K562 (cell line): ENCODE data around the gene SENP7. TPM values are rescaled to one million over a fixed set of nuclear protein-coding genes. Genes with fewer than 3 reads are reported as not detected.

Experiments
- ATAC-seq: fragments of 200-7000 bp; cut with Tn5 transposase; 3 replicates; pipeline ENCODE4 v1.9.1; 2020; ENCODE audit warnings: moderate library complexity
- BruUV-seq: library from RNA; stranded (reverse); fragments of 400-500 nt; replicated peaks from 2 replicates; lab custom pipeline; 2021; lab: Mats Ljungman, UMichigan
- CTCF ChIA-PET: fragments of 300-600 bp; formaldehyde crosslinking; extraction: SDS; loops from one replicate; lab custom pipeline; 2021; ENCODE audit warnings: low intra/inter-chr PET ratio; lab: Yijun Ruan, JAX
- POLR2A ChIA-PET: fragments of 300-600, 350-650 bp; sonication (Branson Sonifier 250); formaldehyde crosslinking; extraction: SDS; loops from one replicate; lab custom pipeline; 2021; ENCODE audit warnings: antibody characterized with exemption, inconsistent platforms; lab: Yijun Ruan, JAX
- DNase-seq, 4 experiments: peaks; one replicate each; pipeline versions ENCODE4 v3.0.0 to v3.0.0-alpha.2; 2011 to 2018; ENCODE audit warnings: low spot score in 3 of 4, mixed read lengths in 3 of 4; ENCODE audit errors: extremely low read depth in 1 of 4
- FAIRE-seq: peaks from 2 replicates; lab custom pipeline; 2011; peaks lifted over from hg19 to GRCh38; lab: Jason Lieb, UNC
- H2AFZ ChIP-seq: 2 replicates; pipeline ENCODE4 v1.6.0; 2011; ENCODE audit warnings: low read depth, low read length, control low read depth, inconsistent platforms
- H3K27ac ChIP-seq: fragments of 200-600 bp; 3 replicates; pipeline ENCODE4 v1.8.0; 2011; ENCODE audit warnings: low read depth, mild to moderate bottlenecking, control low read depth, inconsistent platforms, low read length, moderate library complexity, mixed read lengths; ENCODE audit errors: extremely low read depth
- H3K27me3 ChIP-seq, 2 experiments: fragments of 300-600 bp in 1 of 2; 2 replicates in 1 of 2; 3 replicates in 1 of 2; pipeline versions ENCODE4 v1.6.0 to v1.8.0; 2011; ENCODE audit warnings: inconsistent platforms in 2 of 2, low read length in 2 of 2, mild to moderate bottlenecking in 1 of 2, mixed read lengths in 1 of 2, moderate library complexity in 1 of 2; ENCODE audit not compliant: control insufficient read depth in 2 of 2, insufficient read depth in 2 of 2
- H3K36me3 ChIP-seq: fragments of 300-600 bp; 3 replicates; pipeline ENCODE4 v1.8.0; 2011; ENCODE audit warnings: mild to moderate bottlenecking, low read length, inconsistent platforms; ENCODE audit not compliant: control insufficient read depth, insufficient read depth
- H3K4me1 ChIP-seq, 2 experiments: fragments of 200-600 bp in 1 of 2; replicated peaks in 1 of 2; 2 replicates in 1 of 2; 3 replicates in 1 of 2; pipeline versions ENCODE4 v1.5.1 to v1.8.0; 2011; ENCODE audit warnings: inconsistent platforms in 2 of 2, low read length in 2 of 2, mild to moderate bottlenecking in 1 of 2, mixed read lengths in 1 of 2, moderate library complexity in 1 of 2; ENCODE audit not compliant: control insufficient read depth in 2 of 2, insufficient read depth in 2 of 2
- H3K4me2 ChIP-seq: 2 replicates; pipeline ENCODE4 v1.6.1; 2011; ENCODE audit warnings: low read length, control low read depth, inconsistent platforms, mixed read lengths; ENCODE audit not compliant: insufficient read depth
- H3K4me3 ChIP-seq: fragments of 200-600 bp; sonication (generic), shearing (Covaris generic); 2 replicates; pipeline ENCODE4 v1.5.1; 2016; ENCODE audit warnings: control low read depth, inconsistent platforms
- H3K79me2 ChIP-seq: fragments of 200-600 bp; 3 replicates; pipeline ENCODE4 v1.8.0; 2011; ENCODE audit warnings: low read length, inconsistent platforms; ENCODE audit not compliant: control insufficient read depth, insufficient read depth
- H3K9ac ChIP-seq, 2 experiments: 2 replicates each; pipeline versions ENCODE4 v1.6.0 to v1.6.1; 2011; ENCODE audit warnings: low read depth in 2 of 2, low read length in 2 of 2, control low read depth in 1 of 2, inconsistent platforms in 1 of 2, mild to moderate bottlenecking in 1 of 2, mixed read lengths in 1 of 2; ENCODE audit not compliant: insufficient read depth in 1 of 2
- H3K9me1 ChIP-seq: one replicate; pipeline ENCODE4 v1.6.0; 2011; ENCODE audit warnings: inconsistent platforms, mild to moderate bottlenecking, low read length, moderate library complexity; ENCODE audit not compliant: control insufficient read depth, insufficient read depth
- H3K9me3 ChIP-seq: replicated peaks from 2 replicates; pipeline ENCODE4 v1.5.1; 2011; ENCODE audit warnings: low read depth, low read length, inconsistent platforms; ENCODE audit not compliant: control insufficient read depth, insufficient read depth
- H4K20me1 ChIP-seq: replicated peaks from 2 replicates; pipeline ENCODE4 v1.6.1; 2011; ENCODE audit warnings: low read length, inconsistent platforms, mixed read lengths; ENCODE audit not compliant: control insufficient read depth, insufficient read depth
- BRF1 ChIP-seq: IDR thresholded peaks from 3 replicates; pipeline ENCODE4 v1.6.1; 2011; ENCODE audit warnings: borderline replicate concordance, mild to moderate bottlenecking; ENCODE audit not compliant: insufficient read length; ENCODE audit errors: extremely low read depth
- BRF2 ChIP-seq: IDR thresholded peaks from 3 replicates; pipeline ENCODE4 v1.6.1; 2011; ENCODE audit warnings: borderline replicate concordance, mild to moderate bottlenecking; ENCODE audit not compliant: insufficient read length, insufficient read depth
- CREB5 ChIP-seq: fragments of 250-450 bp; sonication (Bioruptor Pico); IDR thresholded peaks from 2 replicates; pipeline ENCODE4 v1.5.0; 2020; ENCODE audit warnings: mild to moderate bottlenecking
- ETS1 ChIP-seq: conservative IDR thresholded peaks from 2 replicates; pipeline ENCODE4 v1.6.1; 2011; ENCODE audit warnings: low read depth, mild to moderate bottlenecking, low read length; ENCODE audit not compliant: control insufficient read depth
- JUND ChIP-seq, 2 experiments: IDR thresholded peaks; 2 replicates in 1 of 2; 3 replicates in 1 of 2; pipeline ENCODE4 v1.6.1; 2011; ENCODE audit warnings: borderline replicate concordance in 2 of 2, low read depth in 2 of 2, low read length in 2 of 2, improper control_type of control experiment in 1 of 2, missing biosample characterization in 1 of 2, missing genetic modification characterization in 1 of 2, missing genetic modification reagents in 1 of 2
- RAD51 ChIP-seq: fragments of 450-650 bp; IDR thresholded peaks from 2 replicates; pipeline ENCODE4 v1.7.1; 2016; ENCODE audit warnings: low read depth, mild to moderate bottlenecking, borderline replicate concordance
- SETDB1 ChIP-seq: IDR thresholded peaks from one replicate; pipeline ENCODE4 v1.6.1; 2012; ENCODE audit warnings: low read length, control low read depth, inconsistent platforms
- SREBF1 ChIP-seq: fragments of 150-350 bp; IDR thresholded peaks from 2 replicates; pipeline ENCODE4 v1.6.1; 2014; ENCODE audit warnings: antibody characterized with exemption, low read depth, low read length, borderline replicate concordance
- TAF15 ChIP-seq: fragments of 200-400 bp; formaldehyde crosslinking; IDR thresholded peaks from 2 replicates; pipeline ENCODE4 v1.6.1; 2017; ENCODE audit warnings: mild to moderate bottlenecking, low read depth, low read length, moderate library complexity
- TAL1 ChIP-seq: fragments of 450-650 bp; IDR thresholded peaks from 2 replicates; pipeline ENCODE4 v1.6.1; 2016; ENCODE audit warnings: mild to moderate bottlenecking
- ZNF174 ChIP-seq: fragments of 250-450 bp; sonication (Bioruptor Pico); IDR thresholded peaks from 2 replicates; pipeline ENCODE4 v1.4.0; 2020; ENCODE audit warnings: mild to moderate bottlenecking
- ZNF347 ChIP-seq: fragments of 450-650 bp; formaldehyde crosslinking; IDR thresholded peaks from 2 replicates; pipeline ENCODE4 v1.4.0; 2020; ENCODE audit warnings: low read depth, mild to moderate bottlenecking, moderate library complexity
- ZNF41 ChIP-seq: fragments of 250-450 bp; sonication (Bioruptor Pico); conservative IDR thresholded peaks from 2 replicates; pipeline ENCODE4 v1.4.0; 2020; ENCODE audit warnings: mild to moderate bottlenecking
- WGBS: fragments of 100-300 bp; shearing (Covaris generic); methylation state at CpG from one replicate; pipeline ENCODE4 v1.1.6; 2016; ENCODE audit warnings: low coverage, mixed read lengths; ENCODE audit not compliant: insufficient coverage; ENCODE audit errors: missing lambda C conversion rate; 5-methylcytosine and 5-hydroxymethylcytosine counted together
- in situ Hi-C: fragments of 300-500 bp; cut with MboI; formaldehyde crosslinking; loops from 4 replicates; pipeline ENCODE4 v1.15.0; 2018; ENCODE audit warnings: inconsistent platforms, mixed read lengths
- intact Hi-C: fragments of 100-400 bp; cut with micrococcal nuclease; formaldehyde crosslinking; loops from 2 replicates; pipeline ENCODE4 v1.14.2; 2022
- polyA plus RNA-seq, 8 experiments: library from polyadenylated mRNA; depleted of rRNA in 4 of 8; stranded (reverse) in 5 of 8; unstranded in 3 of 8; fragments of >200 nt; fragmentation: Nextera tagmentation in 2 of 8; fragmentation: Illumina TruSeq in 1 of 8; extraction: Ambion mirVana in 2 of 8; extraction: Trizol in 1 of 8; gene quantifications; 2 replicates each; pipeline versions ENCODE4 v1.2.1 to v1.2.3, GENCODE V29; 2011 to 2014; ENCODE audit warnings: inconsistent platforms in 1 of 8, missing spikeins in 1 of 8
- total RNA-seq, 7 experiments: library from RNA; depleted of rRNA in 6 of 7; stranded (reverse); fragments of >200 nt in 6 of 7; fragmentation: Illumina TruSeq in 2 of 7; extraction: Trizol in 2 of 7; gene quantifications; 2 replicates each; pipeline versions ENCODE4 v1.2.1 to v1.2.3, GENCODE V29; 2011 to 2021; ENCODE audit warnings: low replicate concordance in 1 of 7

The SENP7 gene
- total and polyA plus RNA-seq, 9 of the 15 experiments (the other 6 are each of a cell fraction or from before 2014, with no cell fraction given): 4.1 to 21.9 (median 10.7) TPM

DNA sequence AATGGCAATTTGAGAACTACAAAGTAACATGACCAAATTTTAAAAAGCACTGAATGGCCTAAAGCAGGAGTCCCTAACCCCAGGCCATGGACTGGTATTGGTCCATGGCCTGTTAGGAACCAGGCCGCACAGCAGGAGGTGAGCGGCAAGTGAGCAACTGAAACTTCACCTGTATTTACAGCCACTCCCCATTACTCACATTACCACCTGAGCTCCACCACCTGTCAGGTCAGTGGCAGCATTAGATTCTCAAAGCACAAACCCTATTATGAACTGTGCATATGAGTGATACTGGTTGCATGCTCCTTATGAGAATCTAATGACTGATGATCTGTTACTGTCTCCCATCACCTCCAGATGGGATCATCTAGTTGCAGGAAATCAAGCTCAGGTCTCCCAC, 48.8 kb downstream of the SENP7 start:
- intact Hi-C loops: no loop called here
- H2AFZ ChIP-seq: no peak overlapping the region
- ATAC-seq (no peak), FAIRE-seq (no peak), DNase-seq (no peak)
- WGBS: 94% methylated on average over 2 of the region's 2 CpGs
- no peak overlapping the region for H3K27ac ChIP-seq
- H3K79me2 ChIP-seq: peaks cover 60% of the 10 kb centered on the region
- H3K9me1 ChIP-seq: no peaks in the 10 kb centered on the region
- in situ Hi-C loops: no loop called here
- no peaks in the 10 kb centered on the region for H4K20me1 ChIP-seq
- no peaks in the 10 kb centered on the region for H3K9me3 ChIP-seq
- H3K4me2 ChIP-seq: no peak overlapping the region
- no peak overlapping the region for H3K9ac ChIP-seq
- CTCF ChIA-PET: no interaction called here
- no peak overlapping the region for H3K4me3 ChIP-seq
- BruUV-seq: no TSS peak
- POLR2A ChIA-PET: no interaction called here
- no peaks in the 10 kb centered on the region for H3K27me3 ChIP-seq
- peaks cover 0 to 12% of the 10 kb centered on the region in 2 experiments; a peak in 3 of 5 replicates for H3K4me1 ChIP-seq
- no peaks in the 10 kb centered on the region for H3K36me3 ChIP-seq
- no peak for TF ChIP-seq RAD51
- no peak for TF ChIP-seq ZNF347 (CRISPR knock-in tag)
- TF ChIP-seq TAL1: no peak
- TF ChIP-seq JUND (IDR thresholded peaks at IDR 0.05; ENCODE audit: borderline replicate concordance, low read depth, low read length): no peak
- no peak for TF ChIP-seq JUND (tag; IDR thresholded peaks at IDR 0.05; ENCODE audit: borderline replicate concordance, low read depth, low read length)
- TF ChIP-seq ZNF41 (CRISPR knock-in tag): no peak
- TF ChIP-seq SREBF1: no peak
- TF ChIP-seq ZNF174 (CRISPR knock-in tag): no peak
- TF ChIP-seq SETDB1: no peak
- TF ChIP-seq CREB5: no peak
- no peak for TF ChIP-seq BRF1
- no peak for TF ChIP-seq TAF15
- no peak for TF ChIP-seq BRF2
- TF ChIP-seq ETS1: no peak
